ENCODE measurements around the gene LSMEM2.

Gene LSMEM2

DNA sequence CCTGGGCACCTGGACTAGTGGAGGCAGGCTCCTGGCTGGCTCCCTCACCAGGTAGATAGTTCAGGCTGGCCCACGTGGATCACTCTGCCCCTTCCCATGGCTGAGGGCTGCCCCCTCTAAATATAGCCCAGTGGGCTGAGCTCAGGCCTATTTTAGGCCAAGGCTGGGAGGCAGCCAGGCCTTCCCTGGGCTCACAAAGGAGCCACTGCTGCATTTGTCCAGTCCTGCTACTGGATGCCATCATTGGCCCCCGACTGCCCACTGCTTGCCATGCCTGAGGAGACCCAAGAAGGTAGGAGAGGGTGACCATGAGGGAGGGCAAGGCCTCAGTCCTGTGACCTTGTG, at the start of gene LSMEM2:
Gene LSMEM2, plus strand, starts transcription at position 208 of the 345 bp plus-strand sequence. Its CDS starts 27 bp downstream, at position 235.
- no peak for DNase-seq (ENCODE audit: low read depth)
- TF ChIP-seq POLR2A (IDR thresholded peaks at IDR 0.05; ENCODE audit: extremely low read depth, insufficient read length): no peak
- TF ChIP-seq, protein P1, sequence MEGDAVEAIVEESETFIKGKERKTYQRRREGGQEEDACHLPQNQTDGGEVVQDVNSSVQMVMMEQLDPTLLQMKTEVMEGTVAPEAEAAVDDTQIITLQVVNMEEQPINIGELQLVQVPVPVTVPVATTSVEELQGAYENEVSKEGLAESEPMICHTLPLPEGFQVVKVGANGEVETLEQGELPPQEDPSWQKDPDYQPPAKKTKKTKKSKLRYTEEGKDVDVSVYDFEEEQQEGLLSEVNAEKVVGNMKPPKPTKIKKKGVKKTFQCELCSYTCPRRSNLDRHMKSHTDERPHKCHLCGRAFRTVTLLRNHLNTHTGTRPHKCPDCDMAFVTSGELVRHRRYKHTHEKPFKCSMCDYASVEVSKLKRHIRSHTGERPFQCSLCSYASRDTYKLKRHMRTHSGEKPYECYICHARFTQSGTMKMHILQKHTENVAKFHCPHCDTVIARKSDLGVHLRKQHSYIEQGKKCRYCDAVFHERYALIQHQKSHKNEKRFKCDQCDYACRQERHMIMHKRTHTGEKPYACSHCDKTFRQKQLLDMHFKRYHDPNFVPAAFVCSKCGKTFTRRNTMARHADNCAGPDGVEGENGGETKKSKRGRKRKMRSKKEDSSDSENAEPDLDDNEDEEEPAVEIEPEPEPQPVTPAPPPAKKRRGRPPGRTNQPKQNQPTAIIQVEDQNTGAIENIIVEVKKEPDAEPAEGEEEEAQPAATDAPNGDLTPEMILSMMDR (IDR thresholded peaks at IDR 0.05; ENCODE audit: low read depth, low read length): no peak
- no peak for TF ChIP-seq MYC (IDR thresholded peaks at IDR 0.05; ENCODE audit: low read depth, low read length)
- TF ChIP-seq, protein P2, sequence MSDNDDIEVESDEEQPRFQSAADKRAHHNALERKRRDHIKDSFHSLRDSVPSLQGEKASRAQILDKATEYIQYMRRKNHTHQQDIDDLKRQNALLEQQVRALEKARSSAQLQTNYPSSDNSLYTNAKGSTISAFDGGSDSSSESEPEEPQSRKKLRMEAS (IDR thresholded peaks at IDR 0.05; ENCODE audit: low read depth, low read length): no peak
- H3K4me3 ChIP-seq (ENCODE audit: low read depth, low read length): no peak within 1 kb of the TSS

DNA sequence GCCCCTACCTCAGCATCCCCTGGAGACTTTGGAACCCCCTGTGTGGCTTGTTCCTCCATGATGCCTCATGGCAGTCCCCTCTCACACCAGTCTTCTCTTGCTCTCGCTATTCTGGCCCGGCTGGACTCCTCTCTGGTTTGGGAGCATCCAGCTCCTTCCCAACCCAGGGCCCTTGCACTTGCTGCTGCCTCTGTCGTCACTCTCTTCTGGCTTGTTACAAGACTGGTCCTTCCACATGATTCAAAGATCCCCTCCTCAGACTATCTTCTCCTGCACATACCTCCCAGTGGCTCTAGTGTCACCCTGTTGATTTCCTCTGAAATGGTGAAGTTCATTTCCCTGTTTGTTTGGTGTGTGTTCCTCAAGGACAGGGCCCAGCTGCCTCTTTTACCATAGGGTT, 49.4 kb upstream of the LSMEM2 start:
- TF ChIP-seq POLR2A (IDR thresholded peaks at IDR 0.05; ENCODE audit: extremely low read depth, insufficient read length): no peak
- TF ChIP-seq MYC (IDR thresholded peaks at IDR 0.05; ENCODE audit: low read depth, low read length): no peak
- TF ChIP-seq, protein P2 (IDR thresholded peaks at IDR 0.05; ENCODE audit: low read depth, low read length): no peak
- TF ChIP-seq, protein P1 (IDR thresholded peaks at IDR 0.05; ENCODE audit: low read depth, low read length): no peak
- H3K4me3 ChIP-seq (ENCODE audit: low read depth, low read length): no peak overlapping the region
- no peak for DNase-seq (ENCODE audit: low read depth)

DNA sequence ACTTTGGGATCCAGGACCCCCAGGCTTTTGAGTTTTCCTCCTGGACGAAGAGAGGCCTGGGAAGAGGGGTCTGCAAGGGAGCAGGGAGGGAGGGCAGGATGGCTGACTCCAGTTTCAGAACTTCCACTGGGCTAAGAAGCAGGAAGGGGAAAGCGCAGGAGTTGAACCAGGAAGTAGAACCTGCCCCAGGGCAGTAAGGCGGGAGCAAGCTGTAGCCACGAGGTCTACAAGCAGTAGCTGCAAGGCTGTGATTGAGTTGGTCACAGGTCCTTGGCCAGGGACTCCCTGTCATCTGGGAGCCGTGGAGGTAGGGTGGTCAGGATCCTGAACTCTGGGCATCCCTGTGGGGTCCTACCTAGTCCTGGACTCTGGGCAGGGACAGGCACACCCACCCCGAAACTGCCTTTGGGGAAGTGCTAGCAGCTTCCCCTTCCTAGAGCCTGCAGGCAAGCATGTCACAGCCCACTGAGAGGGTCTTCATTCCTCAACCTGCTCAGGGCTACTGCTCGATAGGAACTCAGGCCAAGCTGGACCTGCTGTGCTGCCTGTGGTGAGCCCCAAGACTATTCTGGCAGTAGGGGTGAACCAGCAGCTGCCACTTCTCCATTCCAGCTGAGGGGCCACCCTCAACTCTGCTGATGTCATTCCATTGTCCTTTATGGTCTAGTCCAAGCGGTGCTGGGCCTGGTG, 48.6 kb upstream of the LSMEM2 start:
- DNase-seq (ENCODE audit: low read depth): peak; percentile 40
- TF ChIP-seq POLR2A (IDR thresholded peaks at IDR 0.05; ENCODE audit: extremely low read depth, insufficient read length) (no peak), MYC (IDR thresholded peaks at IDR 0.05; ENCODE audit: low read depth, low read length) (no peak)
- TF ChIP-seq, protein P2 (IDR thresholded peaks at IDR 0.05; ENCODE audit: low read depth, low read length): no peak
- H3K4me3 ChIP-seq (ENCODE audit: low read depth, low read length): no peak overlapping the region

DNA sequence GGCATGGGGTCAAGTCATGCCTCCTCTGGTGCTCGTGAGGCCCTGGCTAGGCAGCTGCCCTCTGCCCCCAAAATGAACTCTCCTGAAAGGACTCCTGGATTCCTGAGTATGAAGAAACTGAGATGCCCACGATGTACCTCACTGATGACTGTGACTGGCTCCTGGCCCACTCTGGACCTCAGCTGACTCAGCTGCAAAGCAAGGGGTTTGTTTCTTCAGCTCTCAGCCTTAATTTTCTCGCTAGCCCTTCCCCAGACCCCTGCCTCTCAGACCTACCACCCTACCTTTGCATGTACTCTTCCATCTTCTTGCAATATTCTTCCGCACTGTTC, 48.1 kb upstream of the LSMEM2 start:
- no peak for DNase-seq (ENCODE audit: low read depth)
- H3K4me3 ChIP-seq (ENCODE audit: low read depth, low read length): no peak overlapping the region
- no peak for TF ChIP-seq MYC (IDR thresholded peaks at IDR 0.05; ENCODE audit: low read depth, low read length)
- TF ChIP-seq, protein P2 (IDR thresholded peaks at IDR 0.05; ENCODE audit: low read depth, low read length): no peak

DNA sequence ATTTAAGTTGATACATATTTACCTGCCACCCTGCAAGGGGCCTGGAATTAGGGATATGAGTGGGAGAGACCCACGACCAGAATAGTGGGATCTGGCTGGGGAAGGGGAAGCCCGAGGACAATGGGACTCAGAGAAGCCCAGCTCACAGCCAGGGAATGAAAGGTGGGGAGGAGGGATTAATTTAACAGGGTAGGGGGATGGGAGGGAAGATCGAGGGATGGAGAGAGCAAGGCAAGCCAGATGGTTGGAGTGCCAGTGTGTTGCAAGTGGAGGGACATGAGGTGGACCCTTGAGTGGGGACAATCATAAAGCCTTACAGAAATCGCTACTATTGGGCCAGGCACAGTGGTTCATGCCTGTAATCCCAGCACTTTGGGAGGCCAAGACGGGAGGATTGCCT, 47.3 kb upstream of the LSMEM2 start:
- no peak for TF ChIP-seq MYC (IDR thresholded peaks at IDR 0.05; ENCODE audit: low read depth, low read length)
- TF ChIP-seq, protein P2 (IDR thresholded peaks at IDR 0.05; ENCODE audit: low read depth, low read length): no peak
- TF ChIP-seq POLR2A (IDR thresholded peaks at IDR 0.05; ENCODE audit: extremely low read depth, insufficient read length): no peak
- TF ChIP-seq, protein P1 (IDR thresholded peaks at IDR 0.05; ENCODE audit: low read depth, low read length): no peak
- DNase-seq (ENCODE audit: low read depth): no peak

DNA sequence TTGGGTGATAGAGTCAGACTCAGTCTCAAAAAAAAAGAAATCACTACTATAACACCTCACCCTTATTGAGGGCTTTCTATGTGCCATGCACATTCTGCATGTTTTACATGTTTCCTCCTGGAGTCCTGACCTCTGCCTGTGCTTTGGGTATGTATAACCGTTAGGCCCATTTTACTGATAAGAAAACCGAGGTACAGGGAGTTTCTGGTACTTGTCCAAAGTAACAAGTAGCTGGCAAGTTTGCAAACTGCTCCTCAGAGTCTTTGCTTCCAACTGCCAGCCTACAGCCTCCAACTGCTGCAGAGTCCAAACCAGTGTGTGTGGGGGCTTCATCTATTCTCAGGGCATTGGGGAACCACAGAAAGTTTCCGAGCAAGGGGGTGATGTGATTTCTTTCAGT, 46.6 kb upstream of the LSMEM2 start:
- H3K4me3 ChIP-seq (ENCODE audit: low read depth, low read length): no peak overlapping the region
- TF ChIP-seq MYC (IDR thresholded peaks at IDR 0.05; ENCODE audit: low read depth, low read length) (no peak), POLR2A (IDR thresholded peaks at IDR 0.05; ENCODE audit: extremely low read depth, insufficient read length) (no peak)
- TF ChIP-seq, protein P1 (IDR thresholded peaks at IDR 0.05; ENCODE audit: low read depth, low read length): no peak
- TF ChIP-seq, protein P2 (IDR thresholded peaks at IDR 0.05; ENCODE audit: low read depth, low read length): no peak
- DNase-seq (ENCODE audit: low read depth): no peak

More for the DNA sequence above, 47.3 kb upstream of the LSMEM2 start:
- no peak overlapping the region for H3K4me3 ChIP-seq (ENCODE audit: low read depth, low read length)
